Astrocyte of the spinal cord (primary cell): ENCODE results near the gene HCAR2.
"Not testable (repeated sequence)": the region's sequence is repeated elsewhere in the genome, so short reads cannot be mapped to it uniquely, and the experiment has no call there.

ENCODE experiments used
- DNase-seq: peaks from one replicate; pipeline ENCODE4 v3.0.0; 2011; ENCODE audit warnings: low read depth, low spot score
- H3K4me3 ChIP-seq: 2 replicates; pipeline ENCODE4 v1.5.1; 2011; ENCODE audit warnings: low read depth, mild to moderate bottlenecking, low read length, moderate library complexity
- CTCF ChIP-seq: IDR thresholded peaks from 2 replicates; pipeline ENCODE4 v1.5.1; 2012; ENCODE audit warnings: low read depth, mild to moderate bottlenecking, low read length, inconsistent platforms
- in situ Hi-C: cut with HindIII; loops from 2 replicates; pipeline ENCODE4 v1.10.0; 2017; ENCODE audit warnings: low sequenced_read_pairs

HCAR2 gene

GRCh38 chr12:122703841-122704240, 684 bp upstream of the HCAR2 start:
- in situ Hi-C loops, DNase-seq, H3K4me3 ChIP-seq: not testable (repeated sequence)

- DNase-seq, H3K4me3 ChIP-seq, in situ Hi-C loops: not testable (repeated sequence)
Measured at GRCh38 chr12:122701481-122701880, 1.7 kb downstream of the HCAR2 start.

GRCh38 chr12:122700038-122700710, 3.0 kb downstream of the HCAR2 start:
- in situ Hi-C loops, H3K4me3 ChIP-seq, DNase-seq: not testable (repeated sequence)

GRCh38 chr12:122696922-122697321, 6.2 kb downstream of the HCAR2 start:
- DNase-seq, H3K4me3 ChIP-seq, in situ Hi-C loops: not testable (repeated sequence)

- H3K4me3 ChIP-seq: no peak overlapping the region
- no peak for TF ChIP-seq CTCF
- in situ Hi-C loops: no loop called here
- DNase-seq: no peak
Measured at GRCh38 chr12:122691566-122691965, 11.6 kb downstream of the HCAR2 start.

GRCh38 chr12:122688291-122688690, 14.9 kb downstream of the HCAR2 start:
- no peak for DNase-seq
- no peak overlapping the region for H3K4me3 ChIP-seq
- in situ Hi-C loops: no loop called here

GRCh38 chr12:122687086-122687485, 16.1 kb downstream of the HCAR2 start:
- no peak overlapping the region for H3K4me3 ChIP-seq
- in situ Hi-C loops: no loop called here
- no peak for TF ChIP-seq CTCF
- no peak for DNase-seq

More at GRCh38 chr12:122688291-122688690, 14.9 kb downstream of the HCAR2 start:
- no peak for TF ChIP-seq CTCF

GRCh38 chr12:122686538-122686937, 16.6 kb downstream of the HCAR2 start:
- TF ChIP-seq CTCF: no peak
- no peak overlapping the region for H3K4me3 ChIP-seq
- in situ Hi-C loops: no loop called here
- DNase-seq: no peak

GRCh38 chr12:122684297-122684813, 18.8 kb downstream of the HCAR2 start:
- H3K4me3 ChIP-seq: no peak overlapping the region
- no peak for TF ChIP-seq CTCF
- no peak for DNase-seq
- in situ Hi-C loops: no loop called here
